T-helper 1 cell treated with Interleukin-12 subunit alpha and Interleukin-12 subunit beta and Interleukin-4 antibody, amounts not matched to agents 30 μg/mL and 1 μg/mL, for 36 hours (primary cell): ENCODE data around the gene CACTIN.
A peak's percentile ranks its signal among the peaks of the same experiment; 100 is the strongest.

Experiments used
- H3K27ac Mint-ChIP-seq: one replicate; pipeline ENCODE4 v1.8.0; 2021; ENCODE audit warnings: mild to moderate bottlenecking, mixed read lengths
- H3K27me3 Mint-ChIP-seq: one replicate; pipeline ENCODE4 v1.8.0; 2021; ENCODE audit warnings: low read depth, mixed read lengths
- H3K36me3 Mint-ChIP-seq: one replicate; pipeline ENCODE4 v1.8.0; 2021; ENCODE audit warnings: low read depth, mixed read lengths
- H3K4me1 Mint-ChIP-seq: one replicate; pipeline ENCODE4 v1.8.0; 2021; ENCODE audit warnings: low read depth, mixed read lengths
- H3K4me3 Mint-ChIP-seq: one replicate; pipeline ENCODE4 v1.8.0; 2021; ENCODE audit warnings: mild to moderate bottlenecking, moderate library complexity, mixed read lengths
- H3K9me3 Mint-ChIP-seq: one replicate; pipeline ENCODE4 v1.8.0; 2021; ENCODE audit warnings: mixed read lengths

Gene CACTIN

DNA sequence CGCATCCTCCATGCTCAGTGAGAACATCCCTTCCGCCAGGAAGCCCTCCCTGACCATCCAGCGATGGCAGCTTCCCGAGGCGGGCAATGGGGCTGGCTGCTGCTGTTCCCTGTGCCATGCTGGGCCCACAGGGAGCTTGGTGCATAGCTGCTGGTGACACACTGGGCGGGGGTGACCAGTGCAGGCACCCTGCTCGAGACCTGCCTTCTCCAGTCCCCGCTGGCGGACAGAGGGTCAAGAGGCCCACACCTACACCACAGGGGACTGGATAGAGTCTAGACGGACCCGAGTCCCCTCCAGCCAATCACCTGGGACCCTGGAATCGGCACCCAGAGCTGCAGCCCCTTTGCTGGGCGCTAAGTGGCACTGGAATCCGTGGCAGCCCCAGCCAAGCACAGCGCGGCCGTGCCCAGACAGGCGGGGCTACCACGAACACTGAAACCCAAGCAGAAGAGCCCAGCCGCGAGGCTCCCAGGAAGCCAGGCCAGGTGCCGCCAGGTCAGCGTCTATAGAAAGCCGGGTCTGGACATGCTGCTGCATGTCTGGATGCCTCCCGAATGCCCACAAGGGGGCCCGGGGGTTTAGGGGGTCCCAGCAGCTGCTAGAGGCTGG is 11.0 kb downstream of the CACTIN start:
- Mint-ChIP-seq H3K4me1 (peaks cover 3% of the 10 kb centered on the region), H3K9me3 (no peaks in the 10 kb centered on the region), H3K27ac (no peak overlapping the region), H3K4me3 (no peak overlapping the region), H3K36me3 (peaks cover 4% of the 10 kb centered on the region), H3K27me3 (no peaks in the 10 kb centered on the region)

DNA sequence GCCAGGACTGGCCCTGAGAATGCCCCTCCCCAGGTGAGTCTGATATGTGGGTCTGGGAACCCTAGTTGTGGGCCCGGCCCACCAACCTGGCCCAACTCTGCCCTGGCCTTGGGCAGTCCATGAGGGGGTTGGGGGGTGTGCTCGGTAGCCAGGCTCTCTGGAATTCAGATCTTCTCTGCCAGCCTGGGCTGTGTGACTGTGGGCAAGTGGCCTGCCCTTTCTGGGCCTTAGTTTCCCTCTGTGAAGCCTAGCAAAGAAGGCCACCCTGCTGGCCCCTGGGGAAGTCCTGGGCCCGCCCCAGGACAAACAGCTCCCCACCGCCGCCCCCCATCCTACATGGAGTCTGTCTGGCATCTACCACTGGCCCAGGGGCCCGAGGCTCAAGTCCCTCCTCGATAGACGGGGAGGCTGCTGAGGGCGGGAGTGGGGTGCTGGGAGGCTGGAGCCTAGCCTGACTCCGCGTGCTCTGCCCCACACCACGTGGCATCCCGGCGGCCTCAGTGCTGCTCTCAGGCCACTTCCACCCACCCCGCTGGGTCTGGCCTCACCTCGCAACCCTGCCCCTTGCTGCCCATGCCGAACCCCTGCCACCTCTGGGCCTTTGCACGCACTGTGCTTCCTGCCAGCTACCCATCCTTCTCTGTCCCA is 11.6 kb downstream of the CACTIN start:
- Mint-ChIP-seq H3K4me3 (no peak overlapping the region), H3K27ac (no peak overlapping the region), H3K9me3 (no peaks in the 10 kb centered on the region), H3K36me3 (peaks cover 4% of the 10 kb centered on the region), H3K27me3 (no peaks in the 10 kb centered on the region), H3K4me1 (peaks cover 3% of the 10 kb centered on the region)

DNA sequence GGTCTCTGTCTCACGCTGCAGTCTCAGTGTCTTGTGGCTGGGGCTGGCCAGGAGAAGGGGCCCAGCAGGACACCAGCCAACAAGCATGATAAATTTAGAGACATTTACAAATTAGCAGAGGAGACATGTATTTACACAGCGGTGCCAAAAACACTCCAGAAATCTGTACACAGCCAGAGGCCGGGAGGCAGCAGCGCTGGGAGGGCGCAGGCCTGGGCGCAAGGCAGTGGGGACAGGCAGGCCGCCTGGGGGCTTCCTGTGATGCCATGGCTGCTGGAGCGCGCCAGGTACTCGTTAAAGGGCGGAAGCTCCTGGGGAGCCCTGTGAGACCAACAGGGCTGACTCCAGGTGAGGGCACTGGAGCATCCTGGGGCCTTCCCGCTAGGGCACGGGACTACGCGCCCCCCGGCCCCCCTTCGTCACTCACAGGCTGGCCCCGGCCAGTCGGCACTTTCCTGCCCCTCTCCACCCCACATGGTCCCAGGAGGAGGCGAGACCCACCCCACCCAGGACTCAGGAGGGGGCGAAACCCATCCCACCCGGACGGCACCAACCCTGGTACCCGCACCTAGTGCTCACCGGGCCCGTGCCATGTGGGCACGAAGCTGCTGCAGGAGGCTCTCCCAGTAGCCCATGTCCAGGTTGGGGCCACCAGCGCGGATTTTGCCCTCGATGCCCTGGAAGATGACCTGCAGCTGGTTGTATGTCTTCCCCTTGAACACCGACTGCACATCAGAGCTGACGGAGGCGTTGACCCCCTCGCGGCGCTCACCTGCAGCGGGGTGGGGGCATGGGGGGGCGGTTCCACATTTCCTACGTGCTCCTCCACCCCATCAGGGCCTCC is 12.6 kb downstream of the CACTIN start:
- Mint-ChIP-seq H3K36me3 (peaks cover 4% of the 10 kb centered on the region), H3K4me3 (no peak overlapping the region), H3K4me1 (peaks cover 3% of the 10 kb centered on the region), H3K9me3 (no peaks in the 10 kb centered on the region), H3K27ac (no peak overlapping the region), H3K27me3 (no peaks in the 10 kb centered on the region)

DNA sequence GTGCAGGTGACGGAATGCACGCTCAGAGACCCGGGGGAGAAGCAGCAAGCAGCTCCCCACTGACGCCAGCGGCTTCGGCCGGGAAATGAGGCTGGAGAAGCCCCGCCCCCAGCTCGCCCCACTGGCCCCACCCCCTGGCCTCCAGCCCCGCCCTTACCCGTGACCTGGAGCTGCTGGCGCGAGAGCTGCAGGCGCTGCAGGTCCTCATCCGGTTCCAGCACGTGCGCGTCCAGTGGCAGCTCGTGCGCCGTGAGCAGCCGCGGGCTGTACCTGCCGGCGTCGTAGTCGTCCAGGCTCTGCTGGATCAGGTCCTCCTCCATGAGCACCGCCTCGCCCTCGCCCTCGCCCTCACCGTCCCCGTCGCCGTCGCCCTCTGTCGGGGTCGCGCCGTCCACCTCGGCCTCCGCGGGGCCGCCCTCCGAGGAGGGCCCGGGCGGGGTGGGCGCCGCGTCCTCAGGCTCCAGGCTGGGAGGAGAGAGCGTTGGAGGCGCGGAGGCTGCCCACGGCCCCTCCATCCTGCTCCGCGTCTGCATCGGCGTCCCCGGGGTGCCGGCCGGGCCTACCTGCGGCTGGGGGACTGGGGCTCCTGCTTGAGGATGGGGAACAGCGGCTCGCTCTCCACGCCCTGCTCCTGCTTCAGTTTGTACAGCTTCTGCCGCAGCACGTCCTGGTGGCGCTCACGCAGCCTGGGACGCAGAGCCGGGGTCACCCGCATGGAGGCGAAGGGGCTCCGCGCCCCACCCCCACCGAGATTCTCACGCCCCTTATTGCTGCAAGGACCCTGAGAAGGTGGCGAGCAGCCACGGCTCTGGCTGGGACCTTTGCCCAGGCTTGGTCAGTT is 13.5 kb downstream of the CACTIN start:
- peaks cover 4% of the 10 kb centered on the region for H3K36me3 Mint-ChIP-seq
- H3K27me3 Mint-ChIP-seq: no peaks in the 10 kb centered on the region
- no peaks in the 10 kb centered on the region for H3K9me3 Mint-ChIP-seq
- no peak overlapping the region for H3K27ac Mint-ChIP-seq
- H3K4me3 Mint-ChIP-seq: no peak overlapping the region
- H3K4me1 Mint-ChIP-seq: peaks cover 3% of the 10 kb centered on the region

DNA sequence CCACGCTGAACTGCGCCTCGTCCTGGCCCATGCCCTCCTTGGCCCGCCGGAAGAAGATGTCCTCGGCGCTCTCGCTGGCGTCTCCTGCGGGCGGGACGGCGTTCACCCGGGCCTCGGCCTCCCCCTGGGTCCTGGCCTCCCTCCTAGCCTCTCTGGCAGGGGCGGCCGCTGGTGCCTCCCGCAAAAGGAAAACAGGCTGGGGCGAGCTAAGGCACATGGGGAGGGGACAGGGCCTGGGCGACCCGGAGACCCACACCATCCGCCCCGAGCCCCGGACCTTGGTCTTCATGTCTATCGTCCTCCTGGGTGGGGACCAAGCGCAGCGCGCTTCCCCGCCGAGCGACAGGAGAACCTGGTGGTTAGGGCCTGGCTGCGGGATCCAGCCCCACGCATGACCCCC is 14.3 kb downstream of the CACTIN start:
- H3K27me3 Mint-ChIP-seq: peaks cover 4% of the 10 kb centered on the region
- H3K4me1 Mint-ChIP-seq: peaks cover 5% of the 10 kb centered on the region
- peaks cover 4% of the 10 kb centered on the region for H3K36me3 Mint-ChIP-seq
- no peak overlapping the region for H3K4me3 Mint-ChIP-seq
- no peak overlapping the region for H3K27ac Mint-ChIP-seq
- no peaks in the 10 kb centered on the region for H3K9me3 Mint-ChIP-seq

DNA sequence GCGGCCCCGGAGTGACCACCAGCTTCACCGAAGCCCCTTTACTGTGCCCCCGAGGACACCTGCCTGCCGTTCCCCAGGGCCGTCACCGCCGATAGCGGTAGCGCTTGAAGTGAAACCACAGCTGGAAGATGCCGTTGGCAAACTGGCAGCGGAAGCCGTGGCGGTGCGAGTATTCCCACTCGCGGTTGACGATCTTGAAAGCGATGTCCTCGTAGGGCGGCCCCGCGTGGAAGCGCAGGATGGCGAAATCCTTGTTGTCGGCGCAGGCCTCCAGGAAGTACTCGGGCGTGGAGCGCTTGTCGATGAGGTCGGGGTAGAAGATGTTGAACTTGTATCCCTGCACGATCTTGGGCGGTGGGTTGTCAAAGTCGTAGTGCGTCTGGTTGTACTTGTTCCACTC is 14.7 kb downstream of the CACTIN start:
- Mint-ChIP-seq H3K4me1 (peaks cover 5% of the 10 kb centered on the region), H3K4me3 (no peak overlapping the region), H3K27ac (no peak overlapping the region), H3K9me3 (no peaks in the 10 kb centered on the region), H3K36me3 (peaks cover 4% of the 10 kb centered on the region), H3K27me3 (peaks cover 4% of the 10 kb centered on the region)

DNA sequence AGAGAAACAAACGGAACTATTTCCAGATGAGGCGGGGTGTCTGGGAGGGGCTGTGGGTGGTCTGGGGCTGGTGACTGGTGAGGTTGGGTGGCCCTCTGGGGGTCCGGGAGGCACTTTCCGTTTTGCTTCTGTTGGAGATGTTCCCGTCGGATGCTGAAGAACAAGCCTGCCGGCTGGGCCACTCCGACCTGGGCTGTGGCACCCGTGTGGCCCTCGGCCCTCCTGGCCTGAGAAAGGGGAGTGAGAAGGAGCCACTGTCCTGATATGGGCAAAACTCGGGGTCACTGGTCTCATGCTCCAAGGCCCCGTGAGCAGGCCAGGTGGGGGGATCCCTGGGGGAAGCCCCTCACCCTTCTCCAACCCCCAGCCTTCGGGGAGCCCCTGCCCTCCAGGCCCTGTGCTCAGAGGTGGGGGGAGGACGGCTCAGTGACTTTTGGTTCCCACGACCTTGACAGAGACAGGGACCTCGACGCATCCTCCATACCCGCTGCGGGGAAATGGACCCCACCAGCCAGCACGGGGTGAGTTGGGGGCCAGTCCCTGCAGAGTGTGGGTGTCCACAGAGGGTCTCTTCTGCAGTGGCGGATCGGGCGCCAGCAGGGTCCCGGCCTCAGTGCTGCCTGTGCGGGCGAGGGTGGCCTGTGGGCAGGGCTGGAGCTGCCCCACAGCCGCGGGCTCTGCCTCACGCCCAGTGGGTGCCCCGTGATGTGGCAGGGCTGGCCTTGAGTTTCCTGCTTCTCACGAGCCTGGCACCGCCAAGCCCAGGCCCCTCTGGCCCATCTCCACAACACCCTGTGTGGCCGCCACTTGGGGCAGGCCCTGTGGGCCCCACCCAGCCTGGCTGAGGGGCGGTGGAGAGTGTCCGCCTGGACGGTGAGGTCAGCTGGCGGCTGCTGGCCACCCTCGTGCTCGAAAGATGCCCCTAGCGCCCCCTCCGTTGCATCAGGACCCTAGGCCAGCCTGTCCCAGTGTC is 15.6 kb downstream of the CACTIN start:
- Mint-ChIP-seq H3K4me3 (no peak overlapping the region), H3K27me3 (peaks cover 4% of the 10 kb centered on the region), H3K36me3 (peaks cover 4% of the 10 kb centered on the region), H3K4me1 (peaks cover 5% of the 10 kb centered on the region), H3K27ac (no peak overlapping the region), H3K9me3 (no peaks in the 10 kb centered on the region)

DNA sequence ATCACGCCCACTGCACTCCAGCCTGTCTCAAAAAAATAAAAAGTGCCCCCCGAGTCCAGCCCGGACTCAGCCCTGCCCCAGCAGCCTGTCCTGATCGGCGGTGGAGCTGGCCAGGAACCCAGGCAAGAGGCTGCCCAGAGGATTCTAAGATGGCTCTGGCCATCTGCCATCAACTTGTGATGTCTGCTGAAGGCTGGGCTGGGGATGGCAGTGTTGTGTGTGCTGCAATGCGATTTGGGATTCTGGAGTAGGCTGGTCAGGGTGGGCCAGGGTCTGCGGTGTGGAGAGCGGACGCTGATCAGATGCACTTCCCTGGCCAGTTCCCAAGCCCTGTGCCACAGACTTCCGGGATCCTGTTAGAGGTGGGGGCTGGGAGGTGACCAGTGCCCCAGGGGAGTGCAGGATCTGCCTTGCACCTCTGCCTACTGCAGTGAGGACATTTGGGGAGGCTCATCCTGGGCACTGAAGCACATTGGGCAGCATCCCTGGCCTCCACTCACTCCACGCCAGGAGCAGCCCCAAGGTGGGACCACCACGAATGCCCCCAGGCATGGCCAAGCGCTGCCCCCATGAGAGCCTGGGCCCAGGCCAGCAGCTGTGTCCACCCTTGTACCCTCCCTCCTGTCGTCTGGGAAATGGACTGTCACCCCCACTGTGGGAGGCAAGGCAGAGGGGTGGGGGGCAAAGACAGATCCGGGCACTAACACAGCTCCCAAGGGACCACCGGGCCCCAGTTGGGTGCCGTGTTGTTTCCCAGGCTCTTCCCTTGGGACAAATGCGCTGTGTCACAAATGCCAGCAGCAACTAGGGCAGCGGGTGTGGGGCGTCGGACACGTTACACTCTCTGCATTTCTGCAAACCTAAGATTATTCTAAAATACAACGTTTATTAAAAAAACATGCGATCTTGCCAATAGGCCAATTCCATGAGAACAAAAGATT is 16.5 kb downstream of the CACTIN start:
- no peak overlapping the region for H3K27ac Mint-ChIP-seq
- H3K4me3 Mint-ChIP-seq: no peak overlapping the region
- peaks cover 5% of the 10 kb centered on the region for H3K4me1 Mint-ChIP-seq
- peaks cover 4% of the 10 kb centered on the region for H3K36me3 Mint-ChIP-seq
- no peaks in the 10 kb centered on the region for H3K9me3 Mint-ChIP-seq
- H3K27me3 Mint-ChIP-seq: peaks cover 4% of the 10 kb centered on the region

DNA sequence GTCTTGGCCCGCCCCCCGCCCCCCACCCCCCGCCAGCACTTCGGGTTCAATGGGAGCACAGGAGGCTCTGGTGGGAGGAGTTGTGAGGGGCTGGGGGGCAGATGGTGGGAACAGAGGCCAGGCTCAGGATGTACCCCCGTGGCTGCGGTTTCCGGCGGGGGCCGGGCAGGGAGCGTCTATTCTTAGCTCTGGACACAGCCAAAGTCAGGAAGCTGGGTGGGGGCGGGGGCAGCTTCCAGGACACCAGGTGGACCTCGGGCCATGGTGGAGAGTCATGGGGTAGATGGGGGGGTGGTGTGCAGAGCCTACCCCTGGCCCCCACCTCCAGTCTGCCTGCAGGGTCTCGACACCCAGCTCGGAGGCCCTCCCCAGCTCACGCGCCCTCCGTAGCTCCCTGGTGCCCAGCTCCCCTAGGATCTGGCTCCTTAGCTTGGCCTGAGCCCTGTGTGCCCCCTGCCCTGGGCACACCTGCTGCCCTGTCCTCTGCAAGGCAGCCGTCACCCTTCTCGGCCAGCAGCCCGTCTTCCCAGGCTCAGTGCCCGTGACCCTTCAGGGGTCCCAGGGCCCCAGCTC is 17.8 kb downstream of the CACTIN start:
- peaks cover 5% of the 10 kb centered on the region for H3K4me1 Mint-ChIP-seq
- peaks cover 4% of the 10 kb centered on the region for H3K36me3 Mint-ChIP-seq
- no peaks in the 10 kb centered on the region for H3K9me3 Mint-ChIP-seq
- no peak overlapping the region for H3K4me3 Mint-ChIP-seq
- peak overlapping the region; percentile 10 for H3K27ac Mint-ChIP-seq
- peaks cover 4% of the 10 kb centered on the region for H3K27me3 Mint-ChIP-seq

DNA sequence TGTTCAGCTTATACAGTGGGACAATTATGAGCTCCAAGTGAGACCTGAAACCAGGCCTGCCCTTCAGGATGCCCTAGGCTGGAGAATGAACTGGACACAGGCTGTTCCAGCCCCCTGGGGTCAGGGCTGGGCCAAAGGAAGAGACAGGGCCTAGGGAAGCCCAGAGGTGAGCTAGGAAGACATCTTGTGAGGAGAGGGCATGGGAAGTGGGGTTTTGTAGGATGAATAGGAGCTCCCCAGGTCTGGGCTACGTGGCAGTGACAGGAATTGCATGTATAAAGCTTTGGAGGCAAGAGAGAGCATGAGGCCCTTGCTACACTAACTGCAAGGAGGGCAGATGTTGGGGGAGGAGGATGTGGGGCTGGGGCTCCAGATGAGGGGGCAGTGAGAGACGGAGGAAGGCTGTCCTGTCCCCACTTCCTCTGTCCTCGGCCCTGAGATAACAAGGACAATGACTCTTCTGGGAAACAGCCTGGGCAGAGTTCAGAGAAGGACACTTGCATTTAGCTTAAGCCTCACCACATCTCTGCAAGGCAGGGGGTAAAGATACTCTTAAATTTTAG is 18.4 kb downstream of the CACTIN start:
- Mint-ChIP-seq H3K27me3 (peaks cover 4% of the 10 kb centered on the region), H3K36me3 (peaks cover 4% of the 10 kb centered on the region), H3K4me1 (peaks cover 5% of the 10 kb centered on the region), H3K4me3 (no peak overlapping the region), H3K9me3 (no peaks in the 10 kb centered on the region), H3K27ac (no peak overlapping the region)

DNA sequence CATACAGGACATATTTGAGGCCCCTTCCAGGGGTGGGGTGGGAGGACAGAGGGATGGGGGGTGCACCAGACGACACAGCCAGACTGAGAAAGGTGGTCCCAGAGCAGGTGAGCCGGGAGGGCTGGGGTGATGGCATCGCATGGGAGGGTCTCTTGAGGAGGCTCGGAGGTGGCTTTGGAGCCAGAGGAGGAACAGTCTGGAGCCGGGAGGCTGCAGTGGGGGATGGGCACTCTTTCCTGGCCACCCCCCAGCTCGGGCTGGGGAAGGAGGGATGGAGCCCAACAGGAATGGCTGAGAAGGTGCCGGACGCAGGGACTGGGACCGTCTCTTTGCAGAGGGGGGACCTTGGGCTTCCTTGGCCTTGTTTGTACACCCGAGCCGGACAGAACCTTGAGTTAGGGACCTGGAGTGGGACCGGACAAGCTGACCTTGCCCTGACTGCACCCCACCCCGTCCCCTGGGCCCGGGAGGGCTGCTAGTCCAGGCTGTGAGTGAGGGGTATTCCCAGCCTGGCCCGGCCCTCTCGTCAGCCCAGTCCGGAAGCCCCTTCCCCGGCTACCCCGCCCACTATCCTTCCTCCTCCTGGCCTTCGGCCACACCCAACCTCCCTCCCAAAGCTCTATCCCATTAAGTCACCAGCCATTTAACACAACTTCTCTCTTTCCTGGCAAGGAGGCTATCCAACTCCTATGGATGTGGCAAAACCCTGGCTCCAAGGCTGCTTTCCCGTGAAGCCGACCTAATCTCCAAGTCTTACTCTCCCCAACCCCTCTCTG is 19.1 kb downstream of the CACTIN start:
- Mint-ChIP-seq H3K27ac (no peak overlapping the region), H3K36me3 (peaks cover 4% of the 10 kb centered on the region), H3K27me3 (peaks cover 4% of the 10 kb centered on the region), H3K4me3 (no peak overlapping the region), H3K9me3 (no peaks in the 10 kb centered on the region), H3K4me1 (peaks cover 5% of the 10 kb centered on the region)
